ENCODE measurements around the gene STYXL2. TPM values are rescaled to one million over a fixed set of nuclear protein-coding genes. Genes with fewer than 3 reads are reported as not detected.

Gene STYXL2
- 0.22 and 0.34 TPM in 2 replicates for total RNA-seq (2021; fragmentation: NEBNext Ultra II Directional; extraction: Animal tissue kit (Norgen Biotek cat#: 25700))
- 0.09 and 0.14 TPM in 2 replicates for polyA plus RNA-seq (2011; rRNA removed)
- polyA plus RNA-seq (2011; cell fraction: cytosol; rRNA removed), result 0.18 TPM
- 0.26 TPM for polyA plus RNA-seq (2011; cell fraction: nucleus; rRNA removed)
- 0.37 to 0.55 TPM (median 0.52 TPM) in 4 replicates for polyA plus RNA-seq (2012, experiment 1 of 2)
- polyA plus RNA-seq (2012, experiment 2 of 2), result 0.04 TPM
- polyA plus RNA-seq (2013, experiment 1 of 2), result 0.10 TPM
- 0.11 TPM for polyA plus RNA-seq (2013, experiment 2 of 2)
- 0.15 and 0.47 TPM in 2 replicates for polyA minus RNA-seq (2011; rRNA and poly(A)+ RNA removed)
- polyA minus RNA-seq (2011; cell fraction: cytosol; rRNA and poly(A)+ RNA removed), result 1.1 TPM
- 0.10 TPM for polyA minus RNA-seq (2011; cell fraction: nucleus; rRNA and poly(A)+ RNA removed)
- long read RNA-seq, experiment 1, result 0 reads
- long read RNA-seq, experiment 2, result 0 reads

- peak within 1 kb of the TSS; percentile 95 for H2AFZ ChIP-seq (ENCODE audit: low read length)
- H2BK20ac ChIP-seq (ENCODE audit: low read length), result peak within 1 kb of the TSS; percentile 36; the same call in 1 of the 2 replicates
- no peak within 1 kb of the TSS for H3K27ac ChIP-seq (ENCODE audit: low read depth, low read length)
- DNase-seq (ENCODE audit: low read depth in 1 of 2, low spot score in 2 of 2) (no peak), FAIRE-seq (no peak)
- no peaks in the 10 kb centered on the region for H3K79me1 ChIP-seq (ENCODE audit: low read depth, low read length)
- peak within 1 kb of the TSS in 1 of 2 experiments; percentile 42; a peak in 1 of 4 replicates for H3K4me2 ChIP-seq (ENCODE audit: insufficient read depth in 1 of 2, low read depth in 2 of 2, low read length in 2 of 2)
- H3K4ac ChIP-seq (replicated peaks; ENCODE audit: insufficient read length, low read depth, low read length), result no peak within 1 kb of the TSS
- no peak within 1 kb of the TSS for H3K14ac ChIP-seq (ENCODE audit: insufficient read length)
- H2BK120ac ChIP-seq (replicated peaks; ENCODE audit: low read depth, low read length), result no peak within 1 kb of the TSS
- WGBS, 2 experiments (ENCODE audit: extremely low coverage in 1 of 2, insufficient coverage in 1 of 2, insufficient read length in 1 of 2, insufficient replicate concordance in 2 of 2, low coverage in 1 of 2, low lambda C conversion rate in 2 of 2, missing lambda C conversion rate in 1 of 2), result 78% methylated on average over 8 of the region's 8 CpGs; no CpG with 5 or more reads in 1 of the 2 experiments
- no peak within 1 kb of the TSS; a peak in 1 of 7 replicates for H3K9ac ChIP-seq (replicated peaks in 1 of 4; ENCODE audit: extremely low read depth in 1 of 4, low read depth in 3 of 4, low read length in 3 of 4)
- H2AK5ac ChIP-seq (ENCODE audit: low read depth, low read length), result no peak within 1 kb of the TSS
- no peak within 1 kb of the TSS for H3K56ac ChIP-seq (replicated peaks; ENCODE audit: insufficient read length, low read depth, low read length)
- peaks cover 3 to 6% (median 4%) of the 10 kb centered on the region in 4 experiments; a peak in 3 of 7 replicates for H3K4me1 ChIP-seq (replicated peaks in 1 of 4; ENCODE audit: control insufficient read depth in 3 of 4, insufficient read depth in 4 of 4, low read length in 3 of 4)
- H4K20me1 ChIP-seq (replicated peaks in 1 of 2; ENCODE audit: control insufficient read depth in 1 of 2, insufficient read depth in 2 of 2, low read length in 2 of 2), result no peaks in the 10 kb centered on the region
- no peak within 1 kb of the TSS for H4K5ac ChIP-seq (ENCODE audit: insufficient read length, low read depth, low read length)
- no peaks in the 10 kb centered on the region for H3K9me3 ChIP-seq (ENCODE audit: insufficient read depth in 2 of 2, low read depth in 1 of 2, low read length in 1 of 2)
- H4K8ac ChIP-seq (ENCODE audit: extremely low read depth, insufficient read depth, low read length), result peak within 1 kb of the TSS; percentile 64; the same call in 1 of the 2 replicates
- no peaks in the 10 kb centered on the region for H3K27me3 ChIP-seq (replicated peaks in 1 of 4; ENCODE audit: control insufficient read depth in 3 of 4, extremely low read depth in 1 of 4, insufficient read depth in 3 of 4, low read length in 3 of 4)
- H2BK15ac ChIP-seq (ENCODE audit: low read length), result peak within 1 kb of the TSS; percentile 47; the same call in 1 of the 2 replicates
- no peak within 1 kb of the TSS for H3K4me3 ChIP-seq (ENCODE audit: extremely low read depth in 1 of 4, insufficient read depth in 2 of 4, low read depth in 3 of 4, low read length in 4 of 4)
- peak within 1 kb of the TSS; percentile 91; the same call in 1 of the 2 replicates for H3K18ac ChIP-seq (ENCODE audit: extremely low read depth, low read length)
- peak within 1 kb of the TSS; percentile 51; the same call in 1 of the 2 replicates for H2BK12ac ChIP-seq (ENCODE audit: low read depth, low read length)
- peak within 1 kb of the TSS; percentile 69; the same call in 1 of the 2 replicates for H2BK5ac ChIP-seq (ENCODE audit: low read depth, low read length)
- POLR2A ChIA-PET (ENCODE audit: partially characterized antibody), result interaction anchor here (0.9 to 1.9 kb wide), 2 partner anchors 27 to 126 kb away, joined by 4 to 5 read pairs; partner anchors contain the start of gene POU2F1
- H3K36me3 ChIP-seq (ENCODE audit: control insufficient read depth in 2 of 4, insufficient read depth in 4 of 4, low read length in 3 of 4), result no peaks in the 10 kb centered on the region
- peaks cover 2% of the 10 kb centered on the region for H3K23me2 ChIP-seq (ENCODE audit: low read depth, low read length)
- H4K91ac ChIP-seq (replicated peaks; ENCODE audit: insufficient read length, low read length), result no peak within 1 kb of the TSS
- CTCF ChIA-PET (ENCODE audit: partially characterized antibody), result interaction anchor here (1.1 to 2.6 kb wide), 7 partner anchors 12 to 37 kb away, joined by 3 to 22 read pairs (median 5); no protein-coding TSS in a partner anchor
- H3K79me2 ChIP-seq (ENCODE audit: control insufficient read depth in 1 of 2, insufficient read depth in 2 of 2, low read length in 2 of 2), result no peaks in the 10 kb centered on the region
- no peak within 1 kb of the TSS for H3K23ac ChIP-seq (ENCODE audit: insufficient read length)
- no peak for TF ChIP-seq RAD21 (IDR thresholded peaks at IDR 0.05 in 1 of 2, conservative IDR thresholded peaks at IDR 0.05 in 1 of 2; ENCODE audit: low read depth in 2 of 2, low read length in 2 of 2)
- no peak for TF ChIP-seq SIX5 (IDR thresholded peaks at IDR 0.05; ENCODE audit: low read depth, low read length)
- no peak for TF ChIP-seq BRCA1 (IDR thresholded peaks at IDR 0.05; ENCODE audit: low read depth, low read length)
- TF ChIP-seq EP300 (IDR thresholded peaks at IDR 0.05; ENCODE audit: borderline replicate concordance in 1 of 2, low read depth in 2 of 2, low read length in 2 of 2), result no peak
- TF ChIP-seq, protein P1, sequence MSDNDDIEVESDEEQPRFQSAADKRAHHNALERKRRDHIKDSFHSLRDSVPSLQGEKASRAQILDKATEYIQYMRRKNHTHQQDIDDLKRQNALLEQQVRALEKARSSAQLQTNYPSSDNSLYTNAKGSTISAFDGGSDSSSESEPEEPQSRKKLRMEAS (IDR thresholded peaks at IDR 0.05), result no peak
- no peak for TF ChIP-seq MAFK (IDR thresholded peaks at IDR 0.05; ENCODE audit: low read depth, low read length)
- no peak for TF ChIP-seq SRF (IDR thresholded peaks at IDR 0.05; ENCODE audit: low read depth, low read length)
- TF ChIP-seq JUN (IDR thresholded peaks at IDR 0.05; ENCODE audit: low read depth, low read length), result no peak
- no peak for TF ChIP-seq HDAC6 (IDR thresholded peaks at IDR 0.05; ENCODE audit: low read depth, low read length)
Observed at GRCh38 chr1:167093846-167094516, at the start of gene STYXL2. STYXL2 (plus strand) TSS chr1:167094075; CDS start chr1:167094850, 775 bp downstream.
